Stimulated activated CD8-positive, alpha-beta memory T cell treated with anti-CD3 and anti-CD28 coated beads, Interleukin-7, amount 100 ng/mL, for 24 hours (primary cell): ENCODE measurements around the gene PRSS3.
"Not testable (repeated sequence)": the region's sequence is repeated elsewhere in the genome, so short reads cannot be mapped to it uniquely, and the experiment has no call there.

Experiments
- DNase-seq: peaks from one replicate; pipeline ENCODE4 v3.0.0-alpha.2; 2020; ENCODE audit warnings: low read depth

The PRSS3 gene

DNA sequence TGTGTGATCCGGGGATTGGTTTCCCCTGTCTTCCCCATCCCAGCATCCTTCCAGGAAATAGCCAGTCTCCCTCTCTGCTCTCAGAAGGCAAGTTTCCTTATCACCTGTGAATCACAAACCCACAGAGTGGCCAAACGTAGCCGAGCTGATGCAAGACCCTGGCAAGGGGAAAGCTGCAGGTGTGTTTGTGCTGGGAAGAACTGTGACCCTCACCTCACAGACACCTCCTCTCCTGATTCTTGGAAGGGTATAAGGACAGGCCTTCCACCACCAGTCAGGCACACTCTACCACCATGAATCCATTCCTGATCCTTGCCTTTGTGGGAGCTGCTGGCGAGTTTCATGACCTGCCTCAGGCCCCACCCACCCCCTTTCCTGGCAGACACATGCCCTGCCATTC lies at the start of gene PRSS3:
TSS of gene PRSS3 (plus strand) at position 281 of the 400 bp plus-strand sequence. CDS start at position 294, 13 bp downstream.
- DNase-seq: no peak

DNA sequence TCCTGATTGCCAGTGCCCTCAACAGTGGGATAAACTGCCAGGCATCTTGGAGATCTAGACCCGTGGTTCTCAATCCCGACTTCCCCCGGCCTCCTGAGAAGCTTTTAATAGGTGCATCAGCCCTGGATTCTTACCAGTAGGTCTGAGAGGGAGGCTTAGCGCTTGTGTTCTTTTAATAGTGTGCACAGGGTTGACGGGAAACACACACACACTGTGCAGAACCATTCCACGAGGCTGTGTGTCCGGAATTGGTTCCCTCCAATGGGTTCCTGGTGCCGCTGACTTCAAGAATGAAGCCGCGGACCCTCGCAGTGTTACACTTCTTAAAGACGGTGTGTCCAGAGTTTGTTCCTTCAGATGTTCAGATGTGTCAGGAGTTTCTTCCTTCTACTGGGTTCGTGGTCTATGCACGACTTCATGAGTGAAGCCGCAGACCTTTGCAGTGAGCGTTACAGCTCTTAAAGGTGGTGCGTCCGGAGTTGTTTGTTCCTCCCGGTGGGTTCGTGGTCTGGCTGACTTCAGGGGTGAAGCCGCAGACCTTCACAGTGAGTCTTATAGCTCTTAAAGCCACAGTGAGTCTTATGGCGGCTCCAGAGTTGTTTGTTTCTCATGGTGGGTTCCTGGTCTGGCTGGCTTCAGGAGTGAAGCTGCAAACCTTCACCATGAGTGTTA lies 46.6 kb upstream of the PRSS3 start:
- peak; percentile 19 for DNase-seq

DNA sequence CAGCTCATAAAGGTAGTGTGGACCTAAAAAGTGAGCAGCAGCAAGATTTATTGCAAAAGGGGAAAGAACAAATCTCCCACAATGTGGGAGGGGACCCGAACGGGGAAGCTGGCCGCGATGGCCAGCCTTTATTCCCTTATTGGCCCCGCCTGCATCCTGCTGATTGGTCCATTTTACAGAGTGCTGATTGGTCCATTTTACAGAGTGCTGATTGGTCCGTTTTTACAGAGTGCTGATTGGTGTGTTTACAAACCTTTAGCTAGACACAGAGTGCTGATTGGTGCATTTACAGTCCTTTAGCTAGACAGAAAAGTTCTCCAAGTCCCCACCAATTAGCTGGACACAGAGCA lies 46.1 kb upstream of the PRSS3 start:
- not testable (repeated sequence) for DNase-seq

DNA sequence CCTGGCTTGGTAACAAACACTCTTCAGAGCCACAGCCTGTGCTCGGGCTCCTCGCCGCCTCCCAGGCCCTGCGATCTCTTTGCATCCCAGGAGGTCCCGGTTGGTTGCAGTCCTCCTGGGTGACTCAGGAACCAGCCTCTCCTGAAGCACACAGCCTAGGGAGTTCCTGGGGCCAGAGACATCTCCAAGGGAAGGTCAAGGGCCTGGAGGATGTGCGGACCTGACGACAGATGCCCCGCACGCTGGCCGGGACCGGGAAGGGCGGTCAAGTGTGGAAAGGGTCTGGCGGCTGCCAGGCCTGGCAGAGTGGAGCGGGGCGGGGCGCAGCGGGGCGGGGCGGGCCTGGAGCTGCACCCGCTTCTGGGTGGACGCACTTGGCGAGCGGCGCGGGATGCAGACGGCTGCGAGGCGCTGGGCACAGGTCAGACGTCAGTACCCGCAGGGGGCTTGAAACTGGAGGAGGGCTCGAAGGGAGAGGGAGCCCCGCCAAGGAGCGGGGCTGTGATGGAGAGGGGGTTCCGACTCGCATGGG lies 45.0 kb upstream of the PRSS3 start:
- DNase-seq: no peak

DNA sequence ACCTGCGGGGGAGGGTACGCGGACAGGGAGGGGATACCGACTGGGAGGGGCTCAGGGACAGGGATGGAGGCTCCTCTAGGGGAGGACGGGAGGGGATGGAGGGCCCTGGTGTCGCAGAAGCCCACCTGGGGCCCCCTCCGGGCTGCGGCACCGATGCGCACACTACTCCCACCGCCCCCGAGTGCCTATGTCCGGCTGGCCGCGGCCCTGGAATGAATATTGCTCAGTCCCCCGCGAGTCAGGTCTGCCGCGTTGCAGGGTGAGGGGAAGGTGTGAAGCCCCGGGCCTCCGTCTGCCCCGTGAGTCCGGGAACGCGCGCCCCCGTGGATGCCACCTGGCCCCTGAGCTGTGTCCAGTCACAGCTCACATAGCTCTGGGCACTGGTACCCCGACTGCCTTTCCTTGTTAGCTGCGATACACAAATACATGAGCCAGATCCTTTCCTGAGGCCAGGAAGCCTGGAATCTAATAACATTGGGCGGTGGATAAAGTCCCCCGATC lies 44.5 kb upstream of the PRSS3 start:
- DNase-seq: no peak

DNA sequence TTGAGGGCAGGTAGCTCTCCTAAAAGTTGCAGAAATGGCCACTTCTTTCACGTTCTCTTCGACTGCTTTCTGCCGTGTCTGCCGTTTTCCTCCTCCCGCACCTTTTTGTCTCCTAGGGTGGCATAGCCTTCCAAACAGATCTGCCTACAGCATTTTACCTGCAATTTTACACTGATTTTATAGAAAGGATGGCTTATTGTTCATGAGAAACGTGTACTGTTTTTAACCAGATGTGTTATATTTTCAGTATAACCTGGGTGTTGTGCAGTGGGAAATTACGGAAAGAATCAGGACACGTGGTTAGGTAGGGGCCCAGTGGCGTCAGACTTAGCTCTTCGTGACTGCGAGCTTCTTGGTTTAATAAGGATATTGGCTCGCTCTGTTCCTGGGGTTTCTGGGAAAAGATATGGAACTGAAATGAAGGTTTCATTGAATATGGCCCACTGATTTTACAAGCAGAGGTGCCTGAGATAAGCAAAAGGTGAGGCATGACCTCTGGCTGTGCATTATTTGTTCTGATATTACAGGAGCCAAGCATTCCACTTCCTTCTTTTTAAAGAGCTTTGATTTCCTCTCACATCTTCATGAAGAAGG lies 43.7 kb upstream of the PRSS3 start:
- no peak for DNase-seq

DNA sequence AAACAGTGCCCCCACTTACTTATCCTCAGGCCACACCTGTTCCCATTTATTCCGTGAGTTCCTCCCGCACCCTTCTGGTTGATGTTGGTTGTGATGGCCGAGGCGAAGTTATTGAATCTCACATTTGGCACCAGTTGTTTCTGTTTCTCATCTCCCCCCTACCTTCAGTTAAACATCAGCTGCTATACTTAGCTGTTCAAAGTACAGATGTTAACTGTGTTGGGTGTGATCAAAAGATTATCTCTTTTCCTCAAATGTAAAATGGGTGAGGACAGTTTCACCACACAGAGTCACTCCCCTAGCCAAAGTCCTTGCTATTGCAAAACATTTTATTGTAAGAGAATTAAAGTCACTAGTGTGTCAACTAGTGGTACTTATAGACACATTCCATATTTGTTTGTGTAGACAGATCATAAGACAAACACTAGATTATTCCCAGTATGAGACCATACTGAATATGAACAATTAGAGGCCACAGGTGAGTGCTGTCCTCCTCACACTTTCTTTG lies 43.2 kb upstream of the PRSS3 start:
- DNase-seq: no peak

DNA sequence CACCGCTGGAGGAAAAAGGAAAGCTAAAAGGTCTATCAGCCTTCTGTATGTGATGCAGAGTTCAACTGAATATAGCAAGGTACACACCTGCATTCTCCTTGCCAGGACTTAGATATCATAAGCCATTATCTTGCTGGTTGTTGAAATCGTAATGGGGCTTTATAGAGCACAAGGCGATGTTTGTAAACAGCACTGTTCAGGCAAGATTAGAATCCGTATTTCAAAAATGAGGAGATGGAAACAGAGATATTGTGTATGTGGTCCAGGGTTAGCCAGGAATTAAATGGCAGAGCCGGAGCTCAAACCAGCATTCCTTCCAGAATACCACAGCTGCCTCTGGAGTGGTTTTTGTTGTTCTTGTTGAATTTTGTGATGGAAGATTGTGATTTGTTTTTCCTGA lies 42.6 kb upstream of the PRSS3 start:
- not testable (repeated sequence) for DNase-seq

DNA sequence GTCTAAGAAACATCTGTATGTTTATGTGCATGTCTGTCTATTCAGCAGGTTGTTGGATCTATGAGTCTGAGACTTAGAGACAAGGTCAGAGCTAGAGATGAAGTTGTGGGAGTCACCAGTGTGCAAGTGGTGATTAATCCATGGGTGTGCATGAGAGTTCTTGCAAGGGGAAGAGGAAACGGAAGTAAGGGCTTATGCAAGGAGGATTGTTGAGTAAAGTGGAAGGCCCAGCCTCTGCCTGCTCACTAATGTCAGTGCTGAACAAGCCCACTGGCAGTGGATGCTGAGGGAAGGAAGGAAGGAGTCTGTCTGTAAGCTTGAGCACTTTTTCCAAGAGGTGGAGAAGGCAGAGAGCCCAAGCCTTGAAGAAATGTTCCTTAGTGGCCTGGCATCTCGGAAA lies 35.7 kb upstream of the PRSS3 start:
- not testable (repeated sequence) for DNase-seq

DNA sequence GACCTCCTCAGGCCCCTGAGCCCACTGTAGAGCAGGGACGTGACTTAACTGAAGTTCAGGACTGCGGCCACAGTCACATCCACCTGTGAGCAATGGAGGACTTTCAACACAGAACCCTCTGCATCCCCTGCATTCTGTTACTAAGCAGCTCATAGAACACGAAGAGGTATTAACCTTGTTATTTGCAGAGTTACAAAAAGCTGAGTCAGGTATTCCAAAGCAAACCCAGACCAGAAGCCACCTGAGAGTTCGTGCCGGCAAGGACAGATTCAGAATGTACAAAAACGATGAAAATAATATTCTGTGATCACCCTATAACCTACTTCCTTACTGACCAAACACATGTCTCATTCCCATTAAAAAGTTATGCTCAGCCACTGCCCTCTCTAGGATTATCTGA lies 33.0 kb upstream of the PRSS3 start:
- no peak for DNase-seq

DNA sequence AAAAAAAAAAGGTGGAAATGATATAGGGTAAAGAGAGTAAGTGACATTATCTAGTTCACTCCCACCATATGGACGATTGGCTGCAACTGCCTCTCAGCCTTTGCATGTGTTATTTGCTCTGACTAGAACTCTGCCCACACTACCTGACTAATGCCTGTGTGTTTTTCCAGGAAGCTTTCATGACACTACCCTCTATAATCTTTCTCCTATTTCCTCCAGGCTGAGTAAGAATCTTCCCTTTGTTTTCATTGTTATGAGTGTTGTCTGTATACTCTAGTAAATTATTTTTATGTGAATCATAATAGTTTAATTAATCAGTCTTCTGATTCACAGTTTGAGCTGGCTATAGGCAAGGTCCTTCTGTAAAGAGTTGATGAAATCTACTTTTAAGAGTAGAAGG lies 31.7 kb upstream of the PRSS3 start:
- DNase-seq: not testable (repeated sequence)

DNA sequence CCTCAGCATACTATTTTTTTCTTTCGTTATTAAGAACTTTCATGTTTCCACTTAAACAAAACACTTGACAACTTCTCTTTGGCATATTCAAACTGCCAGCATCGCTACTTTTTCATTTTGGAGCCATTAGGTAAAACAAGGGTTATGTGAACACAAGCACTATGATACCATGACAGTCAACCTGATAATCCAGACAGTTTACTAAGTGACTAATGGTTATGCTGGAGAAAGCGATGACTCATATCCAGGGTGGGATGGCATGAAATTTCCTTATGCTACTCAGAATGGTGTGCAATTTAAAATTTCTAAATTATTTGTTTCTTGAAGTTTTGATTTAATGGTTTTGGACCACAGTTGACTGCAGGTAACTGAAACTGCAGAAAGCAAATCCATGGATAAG lies 29.9 kb upstream of the PRSS3 start:
- no peak for DNase-seq

DNA sequence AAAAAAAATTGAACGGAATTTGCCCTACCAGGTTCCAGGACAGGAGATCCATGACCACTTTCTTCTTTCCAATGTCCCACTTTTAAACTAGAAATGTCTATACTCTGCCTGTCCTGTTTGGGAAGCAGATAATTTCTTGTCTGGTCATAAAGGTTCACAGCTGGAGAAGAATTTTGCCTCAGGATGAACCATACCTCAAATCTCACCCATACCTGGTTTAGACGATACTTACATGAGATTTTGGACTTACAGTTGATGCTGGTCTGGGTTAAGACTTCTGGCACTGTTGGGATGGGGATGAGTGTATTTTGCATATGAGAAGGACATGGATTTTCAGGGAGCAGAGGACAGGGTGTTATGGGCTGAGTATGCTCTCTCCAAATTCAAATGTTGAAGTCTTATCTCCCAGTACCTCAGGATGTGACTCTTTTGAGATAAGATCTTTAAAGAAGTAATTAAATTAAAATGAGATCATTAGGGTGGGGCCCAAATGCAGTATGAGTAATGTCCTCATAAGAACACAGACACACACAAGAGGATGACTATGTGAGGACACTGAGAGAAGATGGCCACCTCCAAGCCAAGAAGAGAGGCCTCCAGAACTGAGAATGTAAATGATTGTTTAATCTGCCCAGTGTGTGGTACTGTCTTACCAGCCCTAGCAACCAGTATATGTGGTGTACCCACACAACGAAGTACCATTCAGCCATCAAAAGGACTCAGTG lies 25.0 kb upstream of the PRSS3 start:
- not testable (repeated sequence) for DNase-seq

DNA sequence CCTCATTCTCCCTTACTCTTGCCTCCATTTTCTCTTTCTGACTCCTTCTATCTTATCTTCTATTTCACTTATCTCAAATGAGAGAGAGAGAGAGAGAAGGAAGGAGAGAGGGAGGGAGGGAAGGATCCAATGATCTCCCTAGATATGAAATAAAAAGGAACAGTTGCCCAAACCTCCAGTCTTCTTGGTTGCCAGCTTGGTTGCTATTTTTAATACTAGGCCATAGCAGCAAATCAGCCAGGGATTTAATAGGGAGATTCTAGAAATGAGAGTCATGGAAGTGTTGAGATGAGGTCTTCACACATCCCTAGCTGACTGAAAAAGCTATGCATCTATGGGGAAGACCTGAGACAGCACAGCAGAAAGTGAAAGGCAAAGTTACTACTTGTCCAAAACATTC lies 22.2 kb upstream of the PRSS3 start:
- not testable (repeated sequence) for DNase-seq

DNA sequence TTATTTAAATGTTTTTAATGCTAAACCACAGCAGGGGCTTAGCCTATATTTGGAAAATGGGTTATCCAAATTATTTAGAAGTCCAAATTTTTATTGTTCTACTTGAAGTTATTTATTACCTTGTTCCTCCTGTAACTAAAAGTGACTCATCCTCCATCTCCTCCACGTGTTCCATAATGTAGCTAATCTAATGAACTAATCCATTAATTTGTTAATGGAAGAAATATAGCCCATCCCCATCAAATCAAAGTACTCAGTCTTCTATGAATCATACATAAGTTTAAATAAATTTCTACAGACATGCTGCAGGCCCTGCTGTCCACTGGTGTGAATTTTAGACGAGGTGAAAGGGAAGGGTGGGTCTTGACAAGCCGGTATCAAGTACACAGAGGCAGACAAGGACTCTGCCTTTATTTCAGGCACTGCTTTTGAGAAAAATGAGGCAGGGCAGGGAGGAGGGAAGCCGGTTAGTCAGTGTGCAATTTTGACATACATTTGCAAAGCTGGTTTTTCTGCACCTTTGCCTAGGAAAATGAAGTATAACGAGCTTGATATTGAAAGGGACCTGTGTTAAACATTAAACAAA lies 21.2 kb upstream of the PRSS3 start:
- DNase-seq: not testable (repeated sequence)

DNA sequence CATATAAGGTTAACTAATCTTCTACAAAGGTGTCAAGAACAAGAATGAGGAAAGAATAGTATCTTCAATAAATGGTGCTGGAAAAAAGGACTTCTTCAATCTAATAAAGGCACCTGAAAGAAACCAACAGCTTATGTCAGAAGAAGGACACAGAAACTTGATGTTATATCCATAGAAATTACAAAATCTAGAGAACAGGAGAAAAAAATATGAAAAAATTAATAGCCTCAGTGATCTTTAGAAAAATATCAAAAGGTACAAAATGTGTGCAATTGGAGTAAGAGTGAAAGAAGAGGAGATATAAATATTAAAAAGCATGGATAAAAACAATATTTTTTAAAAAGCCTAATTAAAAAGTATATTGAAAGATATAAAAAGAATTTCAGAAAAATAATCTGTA lies 18.8 kb upstream of the PRSS3 start:
- DNase-seq: no peak

DNA sequence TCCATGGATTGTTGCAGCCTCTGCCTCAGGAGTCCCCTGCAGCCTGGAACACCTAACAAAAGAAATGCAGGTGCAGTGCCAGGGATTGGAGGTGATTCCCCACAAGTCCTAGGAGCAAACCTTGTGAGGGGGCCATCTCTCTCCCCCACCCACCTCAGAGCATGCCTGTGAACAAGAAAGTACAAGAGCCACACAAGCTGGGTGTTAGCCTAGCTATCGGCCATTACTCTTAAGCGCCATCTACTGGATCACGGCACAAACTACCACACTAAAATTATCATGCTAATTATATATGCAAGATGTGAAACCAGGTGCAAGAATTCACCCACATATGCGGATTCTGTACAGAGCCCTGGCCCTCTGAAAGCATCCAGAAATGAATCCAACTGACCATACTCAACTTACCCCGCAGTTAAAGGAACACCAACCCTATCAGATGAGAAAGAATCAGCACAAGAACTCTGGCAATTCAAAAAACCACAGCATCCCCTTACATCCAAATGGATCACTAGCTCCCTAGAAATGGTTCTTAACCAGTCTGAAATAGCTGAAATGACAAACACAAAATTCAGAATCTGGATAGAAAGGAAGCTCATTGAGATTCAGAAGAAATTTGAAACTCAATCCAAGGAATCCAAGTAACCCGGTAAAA lies 16.5 kb upstream of the PRSS3 start:
- no peak for DNase-seq

DNA sequence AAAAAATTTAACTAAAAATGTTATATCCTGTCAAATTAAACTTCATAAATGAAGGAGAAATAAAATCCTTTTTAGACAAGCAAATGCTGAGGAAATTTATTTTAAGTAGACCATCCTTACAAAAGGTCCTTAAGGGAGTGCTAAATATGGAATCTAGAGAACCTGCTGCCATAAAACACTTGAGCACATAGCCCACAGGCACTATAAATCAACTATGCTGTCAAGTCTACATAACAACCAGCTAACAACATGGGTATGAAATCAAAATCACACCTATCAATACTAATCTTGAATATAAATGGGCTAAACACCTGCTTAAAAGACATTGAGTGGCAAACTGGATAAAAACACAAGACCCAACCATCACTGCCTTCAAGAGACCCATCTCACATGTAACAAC lies 15.1 kb upstream of the PRSS3 start:
- DNase-seq: no peak

DNA sequence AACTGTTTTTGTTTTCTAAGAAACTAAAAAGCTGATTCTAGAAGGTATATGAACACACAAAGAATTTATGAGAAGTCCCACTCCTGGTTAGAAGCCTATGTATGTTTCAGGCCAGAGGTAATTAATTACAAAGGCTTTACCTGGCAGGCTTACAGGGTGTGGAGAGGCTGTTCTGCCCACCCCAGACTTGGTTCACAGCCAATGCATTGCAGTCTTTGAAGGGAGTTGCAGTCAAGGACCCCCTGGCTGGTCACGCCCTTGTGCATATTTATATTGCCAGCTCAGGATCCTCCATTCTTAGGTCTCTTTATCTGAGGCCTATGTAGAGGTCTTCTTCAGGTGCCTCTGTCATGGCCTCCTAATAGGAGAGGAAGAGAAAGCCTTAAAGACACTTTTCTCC lies 13.6 kb upstream of the PRSS3 start:
- DNase-seq: no peak

DNA sequence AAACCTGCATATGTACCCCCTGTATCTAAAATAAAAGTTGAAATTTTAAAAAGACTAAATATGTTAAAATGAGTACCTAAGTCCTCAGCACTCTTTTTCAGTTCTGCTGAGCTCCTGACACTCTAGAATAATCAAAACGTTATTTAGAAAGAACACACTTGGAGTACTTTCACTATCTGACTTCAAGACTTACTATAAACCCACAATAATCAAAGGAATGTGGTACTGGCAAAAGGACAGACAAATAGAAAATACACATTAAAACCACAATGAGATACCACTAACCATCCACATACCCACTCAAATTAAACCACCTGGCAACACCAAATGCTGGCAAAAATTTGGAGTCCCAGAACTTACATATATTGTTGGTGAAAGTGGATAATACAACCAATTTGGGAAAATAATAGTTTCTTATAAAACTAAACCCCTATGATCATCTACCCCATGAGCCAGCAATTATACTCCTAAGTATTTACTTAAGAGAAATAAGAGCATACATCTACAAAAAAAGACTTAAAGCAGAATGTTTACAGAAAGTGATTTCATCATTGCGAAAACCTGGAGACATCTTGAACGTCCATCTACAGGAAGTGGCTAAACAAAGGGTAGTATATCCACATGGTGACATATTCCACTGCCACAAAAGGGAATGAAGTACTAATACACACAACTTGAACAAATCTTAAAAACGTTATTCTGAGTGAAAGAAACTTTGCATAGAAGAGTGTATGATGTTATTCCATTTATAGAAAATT lies 12.8 kb upstream of the PRSS3 start:
- no peak for DNase-seq

DNA sequence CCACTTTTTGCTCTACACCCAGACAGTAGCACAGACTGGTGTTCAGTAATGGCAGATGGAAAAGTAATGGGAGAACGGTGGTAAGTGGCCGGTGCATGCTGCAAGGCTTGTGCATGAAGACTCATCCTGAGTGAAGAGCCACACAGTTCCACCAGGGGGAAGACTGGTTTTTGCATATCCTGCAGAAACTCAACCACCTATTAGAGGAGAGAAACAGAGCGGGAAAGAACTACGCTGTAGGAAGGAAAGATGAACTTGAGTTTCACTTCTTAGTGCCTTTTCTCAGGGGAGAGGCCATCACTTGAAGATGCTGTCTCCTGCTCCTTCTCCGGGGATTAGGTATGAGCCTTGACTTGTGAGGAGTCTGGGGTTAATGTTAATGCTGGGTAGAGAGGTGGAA lies 9.4 kb upstream of the PRSS3 start:
- no peak for DNase-seq
